ENCODE measurements around the gene KRT79.

Gene KRT79

DNA sequence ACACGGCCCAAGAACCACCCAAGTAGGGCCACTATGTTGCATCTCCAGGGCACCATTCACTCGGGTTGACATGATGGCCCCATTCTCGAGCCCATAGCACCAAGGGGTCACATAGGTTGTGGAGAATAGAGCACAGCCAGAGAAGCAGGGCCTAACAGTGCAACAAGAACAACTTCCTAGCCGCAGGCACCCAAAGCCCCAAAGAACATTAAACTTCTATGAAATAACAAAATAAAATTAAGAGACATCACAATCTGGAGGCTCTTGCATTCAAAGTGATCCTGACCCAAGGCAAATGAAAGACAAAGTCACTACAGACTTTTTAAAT lies 22.1 kb downstream of the KRT79 start:
- DNase-seq: no peak
- intact Hi-C loops (cut with DNase I): no loop called here

- peak in 1 of 10 donors; percentile 44 for DNase-seq
- intact Hi-C loops (cut with DNase I): no loop called here
Measured at GRCh38 chr12:52811191-52812072, 22.7 kb downstream of the KRT79 start.

- DNase-seq: no peak
- intact Hi-C loops (cut with DNase I): no loop called here
Measured at GRCh38 chr12:52810554-52810953, 23.6 kb downstream of the KRT79 start.

DNA sequence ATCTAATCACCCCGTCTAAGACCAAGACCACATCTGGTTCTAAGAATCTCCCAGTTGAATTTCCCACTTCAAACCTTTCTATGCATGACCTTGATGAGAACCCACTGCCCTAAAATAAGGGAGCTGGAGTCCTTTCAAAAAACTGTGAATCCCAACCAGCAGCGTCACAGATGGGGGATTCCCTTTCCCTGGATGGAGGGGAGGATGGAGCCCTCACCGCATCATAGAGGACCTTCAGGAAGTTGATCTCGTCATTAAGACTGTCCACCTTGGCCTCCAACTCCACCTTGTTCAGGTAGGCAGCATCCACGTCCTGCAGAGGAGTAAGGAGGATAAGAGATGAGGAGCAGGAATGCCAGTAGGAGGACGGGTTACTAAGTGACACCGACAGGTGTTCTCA lies 24.9 kb downstream of the KRT79 start:
- peak in 1 of 10 donors; percentile 42 for DNase-seq
- intact Hi-C loops (cut with DNase I): no loop called here

- intact Hi-C loops (cut with DNase I): no loop called here
- peak in 1 of 10 donors; percentile 48 for DNase-seq
Measured at GRCh38 chr12:52808573-52809160, 25.4 kb downstream of the KRT79 start.

- intact Hi-C loops (cut with DNase I): no loop called here
- DNase-seq: peak in 1 of 10 donors; percentile 54
Measured at GRCh38 chr12:52807544-52808470, 26.3 kb downstream of the KRT79 start.

DNA sequence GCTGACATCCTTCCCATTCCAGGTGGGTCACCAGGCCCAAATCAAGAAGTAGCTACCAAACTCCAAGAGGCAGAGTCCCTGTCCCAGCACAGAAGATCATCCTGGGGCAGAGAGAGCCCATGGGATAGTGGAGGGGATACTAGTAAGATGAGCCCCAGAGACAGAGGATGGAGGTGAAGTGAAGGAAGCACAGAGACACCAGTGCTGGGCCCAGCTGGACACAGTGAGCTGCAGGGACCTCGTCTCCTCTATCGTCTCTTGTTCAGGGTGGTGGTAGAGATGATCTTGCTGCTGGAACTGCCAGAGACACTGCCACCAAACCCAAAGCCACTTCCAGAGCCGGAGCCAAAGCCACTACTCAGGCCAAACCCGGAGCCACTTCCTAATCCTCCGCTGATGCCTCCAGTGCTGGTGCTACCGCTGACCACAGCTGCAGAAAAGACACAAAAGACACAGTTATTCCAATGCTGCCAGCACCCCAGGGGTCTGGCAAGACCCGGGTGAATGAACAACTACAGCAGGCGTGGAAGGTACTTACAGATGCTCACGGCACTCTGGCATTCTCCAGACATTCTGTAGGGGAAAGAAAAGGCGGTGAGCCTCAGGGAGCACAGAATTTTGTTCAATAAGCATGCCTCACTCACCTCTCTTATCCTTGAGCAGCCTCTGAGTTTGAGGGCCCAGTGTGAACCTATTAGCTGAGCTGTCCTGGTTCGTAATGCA lies 27.1 kb downstream of the KRT79 start:
- intact Hi-C loops (cut with DNase I): no loop called here
- DNase-seq: peak in 1 of 10 donors; percentile 50

GRCh38 chr12:52806169-52806811 lies 27.8 kb downstream of the KRT79 start:
- intact Hi-C loops (cut with DNase I): no loop called here
- DNase-seq: no peak

DNA sequence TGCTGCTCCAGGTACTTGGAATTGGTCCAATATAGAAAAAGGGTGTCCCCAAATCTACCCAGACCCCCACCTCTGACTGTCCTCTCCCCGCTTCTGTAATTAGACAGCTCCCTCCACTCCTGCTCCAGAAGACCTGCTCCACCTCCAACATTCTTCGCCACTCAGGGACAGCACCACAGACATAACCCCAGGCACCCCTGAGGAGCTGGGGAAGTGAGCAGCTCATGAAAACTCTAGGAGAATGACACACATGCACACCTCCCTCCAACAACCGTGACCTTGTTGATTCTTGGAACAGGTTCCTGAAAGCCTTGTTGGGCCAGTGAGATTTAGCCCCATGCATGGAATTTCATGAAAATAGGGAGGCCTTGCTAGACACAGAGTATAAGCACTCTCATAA lies 28.4 kb downstream of the KRT79 start:
- intact Hi-C loops (cut with DNase I): no loop called here
- DNase-seq: peak in 1 of 10 donors; percentile 18

DNA sequence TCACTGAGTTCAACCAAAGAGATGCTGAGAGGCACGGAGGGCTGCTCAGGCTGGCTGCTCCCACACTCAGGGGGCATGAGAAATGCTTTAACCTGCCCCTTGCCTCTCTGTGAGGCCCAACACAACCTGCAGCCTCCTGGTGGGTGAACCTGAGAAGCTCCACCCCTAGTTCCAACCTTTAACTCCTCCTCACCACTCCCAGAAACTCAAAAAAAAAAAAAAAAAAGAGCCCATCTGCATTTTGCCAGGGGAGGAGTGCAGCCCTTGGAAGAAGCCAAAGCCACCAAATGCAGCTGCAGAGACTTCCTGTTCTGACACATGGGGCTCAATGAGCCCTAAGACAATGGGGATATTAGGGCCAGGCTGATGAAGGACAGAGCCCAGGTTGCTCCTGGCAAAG lies 29.1 kb downstream of the KRT79 start:
- peak in 1 of 10 donors; percentile 66 for DNase-seq
- intact Hi-C loops (cut with DNase I): no loop called here

- DNase-seq: no peak
Measured at GRCh38 chr12:52802442-52802841, 31.7 kb downstream of the KRT79 start.

DNA sequence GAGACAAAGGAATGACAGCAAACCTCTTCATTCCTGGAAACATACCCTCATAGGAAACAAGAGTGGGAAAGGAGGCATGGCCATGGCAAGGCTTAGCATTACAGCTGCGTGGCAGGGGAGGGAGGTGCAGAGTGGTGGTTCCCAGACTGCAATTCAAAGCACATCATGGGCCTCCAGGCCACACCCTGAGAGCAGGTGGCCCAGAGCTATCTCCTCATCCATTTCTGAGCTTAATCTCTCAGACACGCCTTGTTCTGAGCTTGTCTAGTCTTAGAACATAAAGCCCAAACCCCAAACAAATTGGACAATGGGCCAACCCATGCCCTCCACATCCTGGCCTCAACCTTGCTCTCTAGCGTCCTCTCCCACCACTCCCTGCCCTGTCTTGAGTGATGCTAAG lies 32.3 kb downstream of the KRT79 start:
- DNase-seq: peak in 1 of 10 donors; percentile 24
- intact Hi-C loops (cut with DNase I): no loop called here

More at GRCh38 chr12:52802442-52802841, 31.7 kb downstream of the KRT79 start:
- intact Hi-C loops (cut with DNase I): no loop called here

DNA sequence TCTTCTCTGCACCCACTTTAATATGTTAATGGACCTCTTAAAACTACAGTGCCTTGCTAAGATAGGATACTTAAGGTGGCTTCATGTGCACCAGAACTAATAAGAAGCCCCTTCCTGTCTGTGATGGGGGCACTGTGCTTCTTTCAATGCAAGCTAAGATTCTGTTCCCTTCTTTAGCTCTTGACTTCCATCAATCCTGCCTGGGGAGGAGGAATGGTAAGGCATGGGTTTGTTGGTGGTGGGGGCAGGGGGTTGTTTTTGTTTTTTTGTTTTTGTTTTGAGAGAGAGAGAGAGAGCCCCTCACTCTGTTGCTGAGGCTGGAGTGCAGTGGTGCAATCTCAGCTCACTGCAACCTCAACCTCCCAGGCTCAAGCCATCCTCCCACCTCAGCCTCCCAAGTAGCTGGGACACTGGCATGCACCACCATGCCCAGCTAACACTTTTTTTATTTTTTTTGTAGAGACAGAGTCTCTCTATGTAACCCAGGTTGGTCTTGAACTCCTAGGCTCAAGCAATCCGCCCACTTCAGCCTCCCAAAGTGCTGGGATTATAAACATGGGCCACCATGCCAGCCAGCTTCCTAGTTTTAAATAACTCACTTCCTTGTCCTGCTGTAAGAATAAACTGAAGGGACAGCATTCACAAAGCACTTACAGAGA lies 33.7 kb downstream of the KRT79 start:
- DNase-seq: peak in 1 of 10 donors; percentile 39
- intact Hi-C loops (cut with DNase I): no loop called here

- DNase-seq: peak in 1 of 10 donors; percentile 25
- intact Hi-C loops (cut with DNase I): no loop called here
Measured at GRCh38 chr12:52799505-52800211, 34.5 kb downstream of the KRT79 start.

DNA sequence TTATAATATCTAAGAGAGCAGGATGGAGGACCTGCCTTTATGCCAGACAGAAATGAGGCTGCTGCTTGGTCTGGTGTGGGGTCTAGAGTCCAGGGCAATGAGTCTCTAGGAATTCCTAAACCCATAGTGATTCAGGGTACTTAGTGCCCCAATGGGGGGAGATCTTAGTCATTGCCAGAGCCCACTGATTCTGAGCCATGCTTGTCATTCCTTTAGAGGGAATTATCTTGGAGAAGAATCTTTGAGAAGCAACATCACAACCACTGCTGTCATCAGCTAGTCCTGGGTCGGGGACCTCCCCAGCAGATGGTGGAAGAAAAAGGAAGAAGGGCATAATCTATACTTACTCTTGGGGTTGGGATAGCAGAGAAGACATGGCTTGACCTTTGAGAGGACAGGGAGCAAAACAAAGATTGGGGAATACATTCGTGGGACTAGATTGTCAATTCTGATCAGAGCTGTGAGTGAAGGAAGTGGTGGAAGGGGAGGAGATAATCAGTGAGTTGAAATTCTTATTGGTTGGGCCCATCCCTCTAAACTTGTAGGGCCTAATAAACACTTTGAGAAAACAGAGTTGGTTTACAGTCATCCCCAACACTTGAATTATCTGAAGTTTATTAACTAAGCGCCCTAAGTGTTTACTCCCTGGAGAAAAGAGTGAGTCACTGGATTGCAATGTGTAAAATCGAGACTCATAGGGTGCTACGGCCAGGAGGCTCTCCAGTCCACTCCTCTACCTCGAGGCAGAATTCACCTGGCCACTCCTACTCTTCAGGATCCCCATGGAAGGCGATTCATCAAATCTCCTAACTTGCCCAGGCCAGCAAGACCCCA lies 35.2 kb downstream of the KRT79 start:
- peak in 1 of 10 donors; percentile 9 for DNase-seq
- intact Hi-C loops (cut with DNase I): no loop called here

- DNase-seq: peak in 1 of 10 donors; percentile 27
- intact Hi-C loops (cut with DNase I): no loop called here
Measured at GRCh38 chr12:52798003-52798670, 36.0 kb downstream of the KRT79 start.

DNA sequence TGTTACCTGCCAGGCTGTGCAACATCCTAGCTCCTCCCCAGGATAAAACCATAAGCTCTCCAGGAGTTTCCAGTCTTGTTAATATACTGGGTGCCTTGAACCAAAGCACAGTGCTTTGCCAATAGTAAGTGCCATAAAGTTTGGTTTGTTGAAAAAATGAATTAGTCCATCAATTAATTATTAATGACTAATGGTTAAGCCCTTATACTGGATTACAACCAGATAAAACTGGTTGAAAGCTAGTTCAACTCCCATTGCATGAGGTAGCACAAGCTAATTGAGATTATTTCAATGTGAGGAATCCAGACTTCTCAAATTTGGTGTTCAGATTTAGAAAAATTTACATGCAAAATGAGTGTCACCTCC lies 36.6 kb downstream of the KRT79 start:
- DNase-seq: no peak
- intact Hi-C loops (cut with DNase I): no loop called here

Measured in posterior cingulate gyrus (tissue), 11 donors.